ENCODE measurements around the gene AK1.

- TF ChIP-seq CTCF (IDR thresholded peaks at IDR 0.05): no peak
- TF ChIP-seq MXI1 (IDR thresholded peaks at IDR 0.05; ENCODE audit: low read depth, low read length): no peak
- TF ChIP-seq USF1 (IDR thresholded peaks at IDR 0.05; ENCODE audit: borderline replicate concordance, low read depth): no peak
- TF ChIP-seq NFIC (IDR thresholded peaks at IDR 0.05; ENCODE audit: borderline replicate concordance): no peak
- no peak for TF ChIP-seq RFX5 (IDR thresholded peaks at IDR 0.05; ENCODE audit: low read length)
- TF ChIP-seq MAX (IDR thresholded peaks at IDR 0.05; ENCODE audit: low read depth): no peak
- no peak for TF ChIP-seq REST (IDR thresholded peaks at IDR 0.05; ENCODE audit: low read depth, low read length)
- no peak for TF ChIP-seq ZBTB33 (IDR thresholded peaks at IDR 0.05; ENCODE audit: borderline replicate concordance, low read depth)
These were observed 10.9 kb downstream of the AK1 start for GRCh38 chr9:127866535-127866934.
